NCI-H1694 treated with DMSO at 0.1 percent for 48 hours (cell line): ENCODE results near the gene TGFB1I1.
"Not testable (repeated sequence)": the region's sequence is repeated elsewhere in the genome, so short reads cannot be mapped to it uniquely, and the experiment has no call there.

Source experiments
- DNase-seq: peaks from one replicate; lab custom pipeline; 2025; lab: John Stamatoyannopoulos, UW

The TGFB1I1 gene

DNA sequence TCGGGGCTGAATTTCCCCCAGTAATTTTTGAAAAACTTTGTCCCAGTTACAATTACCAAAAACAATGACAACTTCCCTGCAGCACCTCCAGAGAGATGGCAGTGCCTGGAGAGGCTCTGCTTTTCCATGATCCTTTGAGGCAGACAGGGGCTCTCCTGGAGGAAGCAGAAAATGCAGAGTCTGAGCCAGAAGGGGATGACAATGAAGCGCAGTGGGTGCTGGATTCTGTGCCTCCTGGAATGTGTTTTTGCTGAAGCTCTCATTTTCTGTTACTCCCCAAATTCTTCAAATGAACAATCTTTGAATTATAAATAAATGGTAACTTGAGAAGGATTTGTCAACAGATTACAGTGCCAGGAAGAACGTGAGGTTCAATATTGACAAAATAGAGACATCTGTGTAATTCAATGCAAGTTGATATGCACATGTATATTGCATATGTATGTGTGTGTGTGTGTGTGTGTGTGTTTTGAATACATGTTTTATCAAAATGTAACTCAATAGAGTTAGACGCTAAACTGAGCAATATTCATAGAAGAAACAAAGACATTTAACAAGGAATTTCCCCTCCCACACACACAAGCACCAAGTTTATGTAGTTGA lies 45.9 kb downstream of the TGFB1I1 start:
- DNase-seq: no peak

DNA sequence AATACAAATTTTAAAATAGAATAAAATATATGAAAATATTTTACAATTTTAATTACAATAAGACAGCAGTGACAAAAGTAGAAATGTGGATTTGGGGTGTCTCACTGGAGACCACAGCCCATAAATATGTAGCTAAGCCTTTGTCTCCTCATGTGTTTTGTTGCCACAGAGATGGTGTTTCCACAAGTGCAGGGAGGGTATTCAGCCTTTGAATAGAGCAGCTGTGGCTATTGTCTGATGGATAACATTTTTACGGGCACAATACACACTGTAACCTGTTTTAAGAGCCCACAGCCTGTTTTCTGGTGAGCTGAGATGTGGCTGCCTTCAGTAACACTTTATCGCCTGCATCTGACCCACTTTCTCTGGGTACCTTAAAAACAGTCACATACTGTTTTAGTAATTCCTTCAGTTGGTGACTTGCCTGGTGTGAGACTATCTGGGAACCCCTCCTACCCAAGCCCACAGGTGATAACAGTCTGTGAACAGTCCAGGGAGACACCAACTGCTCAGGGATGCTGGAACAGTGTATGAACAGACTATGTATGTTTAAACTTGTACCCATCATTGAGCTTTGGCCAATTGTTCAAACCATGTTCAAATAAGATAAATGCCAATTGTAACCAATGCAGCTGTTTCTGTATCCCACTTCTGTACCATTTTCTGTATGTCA lies 47.9 kb downstream of the TGFB1I1 start:
- no peak for DNase-seq

DNA sequence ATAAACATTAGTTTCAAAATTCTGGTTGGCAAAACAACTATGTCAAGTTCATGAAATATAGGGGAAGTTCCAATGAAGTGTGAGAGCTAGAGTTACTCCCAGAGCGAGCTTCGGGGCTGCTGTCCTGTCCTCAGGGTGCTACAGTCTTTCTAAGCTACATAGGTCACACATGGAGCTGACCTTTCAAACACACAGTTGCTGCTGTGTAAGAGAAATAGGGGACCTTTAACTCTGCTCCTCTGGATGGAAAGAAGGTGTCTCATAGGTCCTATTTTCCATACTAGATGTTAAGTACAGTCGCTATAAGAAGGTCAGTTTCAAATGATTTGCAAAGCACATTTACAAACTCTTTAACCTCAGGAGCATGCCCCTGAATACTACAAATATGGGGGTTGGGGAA lies 49.4 kb downstream of the TGFB1I1 start:
- no peak for DNase-seq

GRCh38 chr16:31522071-31522470 lies 50.1 kb downstream of the TGFB1I1 start:
- DNase-seq: no peak

GRCh38 chr16:31523768-31524167 lies 51.8 kb downstream of the TGFB1I1 start:
- not testable (repeated sequence) for DNase-seq

DNA sequence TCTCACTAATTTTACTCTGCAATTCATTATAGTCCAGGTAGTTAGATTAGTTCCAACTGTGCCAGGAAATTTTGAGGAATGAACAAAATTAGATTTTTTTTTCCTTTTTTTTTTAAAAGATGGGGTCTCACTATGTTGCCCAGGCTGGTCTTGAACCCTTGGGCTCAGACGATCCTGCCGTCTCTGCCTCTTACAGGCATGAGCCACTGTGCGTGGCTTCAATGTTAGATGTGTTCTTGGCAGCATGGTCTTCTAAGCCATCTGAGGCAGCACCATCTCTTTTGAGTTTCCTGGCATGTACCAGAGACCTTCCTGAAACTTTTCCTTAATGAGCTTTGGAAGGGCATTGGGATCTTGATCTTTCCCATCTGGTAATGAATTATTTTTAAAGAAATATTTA lies 53.2 kb downstream of the TGFB1I1 start:
- no peak for DNase-seq
